ENCODE results near the gene BIN1. TPM values are rescaled to one million over a fixed set of nuclear protein-coding genes. Genes with fewer than 3 reads are reported as not detected.

The BIN1 gene
- total RNA-seq, 1 experiment from 2014 or later, result 114 TPM

GRCh38 chr2:126999106-126999756, 107.7 kb downstream of the BIN1 start:
- no peak for DNase-seq (ENCODE audit: low spot score)

DNA sequence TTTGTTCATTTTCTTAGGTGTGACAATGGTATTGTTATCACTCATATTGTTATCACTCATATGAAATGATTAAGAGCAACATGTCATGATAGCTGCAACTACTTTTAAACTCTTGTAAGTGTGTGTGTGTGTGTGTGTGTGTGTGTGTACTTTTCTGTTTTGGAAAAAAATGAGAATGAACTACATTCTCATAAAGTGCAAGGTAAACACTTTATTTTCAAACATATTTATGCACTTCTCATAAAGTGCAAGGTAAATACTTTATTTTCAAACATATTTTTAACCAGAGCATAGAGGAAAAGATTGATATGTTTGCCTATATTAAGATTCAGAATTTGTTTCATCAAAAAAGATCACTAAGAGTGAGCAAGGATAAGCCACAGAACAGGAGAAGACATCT, 108.5 kb downstream of the BIN1 start:
- no peak for DNase-seq (ENCODE audit: low spot score)

Other genes starting within 250 kb of the BIN1 start
- not detected in 2 replicates for gene TEX51, start 208.3 kb downstream of the BIN1 start, total RNA-seq (2014; rRNA removed; shearing (Covaris generic))
- gene CYP27C1, start 113.1 kb upstream of the BIN1 start, total RNA-seq (2014; rRNA removed; shearing (Covaris generic)), result 1.1 and 3.0 TPM in 2 replicates
- gene ERCC3, start 187.0 kb upstream of the BIN1 start, total RNA-seq (2014; rRNA removed; shearing (Covaris generic)), result 42.1 and 45.5 TPM in 2 replicates

Measured in A172 (cell line).